Activated CD4-positive, alpha-beta T cell treated with anti-CD3 and anti-CD28 coated beads, Interleukin-2, amount 50 U/mL, for 24 hours (primary cell): ENCODE measurements around the gene IGSF3.

Experiments used
- DNase-seq, 2 donors: peaks; one replicate each; pipeline ENCODE4 v3.0.0-alpha.2; 2020; ENCODE audit warnings: low read depth in 1 of 2, low spot score in 1 of 2

IGSF3 gene

GRCh38 chr1:116532671-116533428, 134.7 kb downstream of the IGSF3 start:
- no peak for DNase-seq

GRCh38 chr1:116531917-116532316, 135.6 kb downstream of the IGSF3 start:
- DNase-seq, result no peak

- no peak for DNase-seq
Measured at GRCh38 chr1:116529681-116530080, 137.9 kb downstream of the IGSF3 start.

- no peak for DNase-seq
Measured at GRCh38 chr1:116529199-116529631, 138.3 kb downstream of the IGSF3 start.

GRCh38 chr1:116528329-116529083, 139.0 kb downstream of the IGSF3 start:
- no peak for DNase-seq

- DNase-seq, result no peak
Measured at GRCh38 chr1:116525440-116525839, 142.1 kb downstream of the IGSF3 start.
